HepG2 (cell line): ENCODE measurements around the gene LCN2. TPM values are rescaled to one million over a fixed set of nuclear protein-coding genes. Genes with fewer than 3 reads are reported as not detected.

Source experiments
- ARHGAP35 ChIP-seq: sonication (generic); formaldehyde crosslinking; IDR thresholded peaks from 2 replicates; pipeline ENCODE4 v1.9.0; 2022; ENCODE audit warnings: mild to moderate bottlenecking, inconsistent platforms, moderate library complexity, missing genetic modification reagents, borderline replicate concordance
- CENPX ChIP-seq: sonication (generic); formaldehyde crosslinking; IDR thresholded peaks from 2 replicates; pipeline ENCODE4 v1.9.0; 2021; ENCODE audit warnings: mild to moderate bottlenecking, missing genetic modification reagents, moderate library complexity
- HNF4A ChIP-seq: sonication (generic); formaldehyde crosslinking; IDR thresholded peaks from 2 replicates; pipeline ENCODE4 v1.4.0; 2020; ENCODE audit warnings: missing genetic modification reagents
- MNT ChIP-seq: fragments of 450-650 bp; IDR thresholded peaks from 2 replicates; pipeline ENCODE4 v1.6.1; 2016
- NKX3-1 ChIP-seq: sonication (generic); formaldehyde crosslinking; IDR thresholded peaks from 2 replicates; pipeline ENCODE4 v1.5.0; 2020; ENCODE audit warnings: missing genetic modification reagents
- SMARCC2 ChIP-seq: fragments of 450-650 bp; IDR thresholded peaks from 2 replicates; pipeline ENCODE4 v1.6.1; 2017; ENCODE audit warnings: antibody characterized with exemption, mild to moderate bottlenecking
- SNAI1 ChIP-seq: sonication (generic); formaldehyde crosslinking; IDR thresholded peaks from 2 replicates; pipeline ENCODE4 v1.5.0; 2020; ENCODE audit warnings: mild to moderate bottlenecking, missing genetic modification reagents, borderline replicate concordance
- ZIK1 ChIP-seq: sonication (generic); formaldehyde crosslinking; IDR thresholded peaks from 2 replicates; pipeline ENCODE4 v1.5.0; 2020; ENCODE audit warnings: mild to moderate bottlenecking, low read depth, missing genetic modification reagents, borderline replicate concordance
- ZNF737 ChIP-seq: sonication (generic); formaldehyde crosslinking; IDR thresholded peaks from 2 replicates; pipeline ENCODE4 v1.5.0; 2020; ENCODE audit warnings: missing genetic modification reagents, mild to moderate bottlenecking, borderline replicate concordance
- ZSCAN21 ChIP-seq: sonication (generic); formaldehyde crosslinking; IDR thresholded peaks from 2 replicates; pipeline ENCODE4 v1.8.0; 2022; ENCODE audit warnings: mild to moderate bottlenecking, missing genetic modification reagents, moderate library complexity, borderline replicate concordance
- ZSCAN25 ChIP-seq: sonication (generic); formaldehyde crosslinking; IDR thresholded peaks from 2 replicates; pipeline ENCODE4 v1.8.0; 2022; ENCODE audit warnings: mild to moderate bottlenecking, missing genetic modification reagents
- polyA plus RNA-seq, 8 experiments: library from polyadenylated mRNA; depleted of rRNA in 3 of 8; stranded (reverse) in 7 of 8; unstranded in 1 of 8; fragments of >200 nt; fragmentation: Illumina TruSeq in 4 of 8; extraction: Trizol in 4 of 8; gene quantifications; 2 replicates each; pipeline versions ENCODE4 v1.2.1 to v1.2.3, GENCODE V29; 2011 to 2016; ENCODE audit warnings: low read depth in 4 of 8, missing spikeins in 1 of 8, mixed read lengths in 1 of 8; ENCODE audit not compliant: insufficient read depth in 1 of 8
- total RNA-seq, 5 experiments: library from RNA; depleted of rRNA; stranded (reverse); fragments of >200 nt; fragmentation: Illumina TruSeq; extraction: Trizol; gene quantifications; 2 replicates each; pipeline ENCODE4 v1.2.3, GENCODE V29; 2016; ENCODE audit warnings: low read depth in 1 of 5
- TF ChIP-seq, protein P1 (sequence below): sonication (generic); formaldehyde crosslinking; IDR thresholded peaks from 2 replicates; pipeline ENCODE4 v1.4.0; 2020; ENCODE audit warnings: missing genetic modification reagents
- TF ChIP-seq, protein P2 (sequence below): sonication (generic); formaldehyde crosslinking; conservative IDR thresholded peaks from 2 replicates; pipeline ENCODE4 v1.8.0; 2022; ENCODE audit warnings: missing genetic modification reagents
- TF ChIP-seq, protein P3 (sequence below): sonication (generic); formaldehyde crosslinking; IDR thresholded peaks from 2 replicates; pipeline ENCODE4 v1.4.0; 2020; ENCODE audit warnings: missing genetic modification reagents, borderline replicate concordance
- TF ChIP-seq, protein P4 (sequence below): sonication (generic); formaldehyde crosslinking; IDR thresholded peaks from 2 replicates; pipeline ENCODE4 v1.4.0; 2020; ENCODE audit warnings: missing genetic modification reagents

LCN2 gene
- total and polyA plus RNA-seq, 2 of the 13 experiments (the other 11 are each of a cell fraction or from before 2014, with no cell fraction given): 0.38 to 1.4 TPM

DNA sequence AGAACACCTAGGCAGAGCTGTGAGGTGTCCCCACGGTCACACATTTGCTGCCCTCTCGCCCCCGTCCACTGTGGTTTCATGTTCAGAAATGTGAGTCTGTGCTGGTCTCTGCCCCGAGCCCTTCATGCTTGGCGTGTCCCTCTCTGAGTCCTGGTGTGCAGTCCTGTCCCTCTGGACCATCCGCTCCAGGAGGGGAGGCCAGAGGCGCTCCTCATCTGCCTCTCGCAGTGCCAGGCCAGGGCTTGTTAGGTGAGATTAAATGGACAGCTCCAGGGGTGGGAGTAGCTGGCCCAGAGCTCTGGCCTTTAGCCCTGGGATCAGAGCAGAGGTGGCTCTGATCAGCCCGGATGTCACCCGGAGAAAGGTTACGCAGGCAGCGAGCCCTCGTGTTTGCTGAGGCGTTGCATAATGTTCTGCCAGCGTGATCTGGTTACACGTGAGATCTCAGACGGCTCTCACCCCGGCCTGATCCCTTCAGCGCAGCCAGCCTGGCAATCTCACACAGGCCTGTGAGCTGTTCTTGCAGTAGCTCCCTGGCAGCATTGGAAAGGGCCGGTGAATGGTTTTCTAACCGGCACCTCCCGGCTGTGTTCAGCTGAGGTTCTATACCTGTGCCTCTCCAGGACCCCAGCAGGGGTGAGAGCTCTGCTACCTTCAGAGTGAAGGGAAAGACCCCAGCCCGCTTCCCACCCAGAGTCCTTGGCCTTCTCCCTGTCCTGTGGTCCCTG, 46.2 kb upstream of the LCN2 start (continued):
- peak; percentile 87 for TF ChIP-seq ZSCAN25 (CRISPR knock-in tag)
- peak; percentile 74; the same call in 1 of the 2 replicates for TF ChIP-seq ARHGAP35 (CRISPR knock-in tag)
- peak; percentile 98 for TF ChIP-seq HNF4A
- TF ChIP-seq, protein P1, sequence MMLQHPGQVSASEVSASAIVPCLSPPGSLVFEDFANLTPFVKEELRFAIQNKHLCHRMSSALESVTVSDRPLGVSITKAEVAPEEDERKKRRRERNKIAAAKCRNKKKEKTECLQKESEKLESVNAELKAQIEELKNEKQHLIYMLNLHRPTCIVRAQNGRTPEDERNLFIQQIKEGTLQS (CRISPR knock-in tag): peak; percentile 81
- TF ChIP-seq, protein P2, sequence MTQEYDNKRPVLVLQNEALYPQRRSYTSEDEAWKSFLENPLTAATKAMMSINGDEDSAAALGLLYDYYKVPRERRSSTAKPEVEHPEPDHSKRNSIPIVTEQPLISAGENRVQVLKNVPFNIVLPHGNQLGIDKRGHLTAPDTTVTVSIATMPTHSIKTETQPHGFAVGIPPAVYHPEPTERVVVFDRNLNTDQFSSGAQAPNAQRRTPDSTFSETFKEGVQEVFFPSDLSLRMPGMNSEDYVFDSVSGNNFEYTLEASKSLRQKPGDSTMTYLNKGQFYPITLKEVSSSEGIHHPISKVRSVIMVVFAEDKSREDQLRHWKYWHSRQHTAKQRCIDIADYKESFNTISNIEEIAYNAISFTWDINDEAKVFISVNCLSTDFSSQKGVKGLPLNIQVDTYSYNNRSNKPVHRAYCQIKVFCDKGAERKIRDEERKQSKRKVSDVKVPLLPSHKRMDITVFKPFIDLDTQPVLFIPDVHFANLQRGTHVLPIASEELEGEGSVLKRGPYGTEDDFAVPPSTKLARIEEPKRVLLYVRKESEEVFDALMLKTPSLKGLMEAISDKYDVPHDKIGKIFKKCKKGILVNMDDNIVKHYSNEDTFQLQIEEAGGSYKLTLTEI (CRISPR knock-in tag): no peak
- TF ChIP-seq, protein P3, sequence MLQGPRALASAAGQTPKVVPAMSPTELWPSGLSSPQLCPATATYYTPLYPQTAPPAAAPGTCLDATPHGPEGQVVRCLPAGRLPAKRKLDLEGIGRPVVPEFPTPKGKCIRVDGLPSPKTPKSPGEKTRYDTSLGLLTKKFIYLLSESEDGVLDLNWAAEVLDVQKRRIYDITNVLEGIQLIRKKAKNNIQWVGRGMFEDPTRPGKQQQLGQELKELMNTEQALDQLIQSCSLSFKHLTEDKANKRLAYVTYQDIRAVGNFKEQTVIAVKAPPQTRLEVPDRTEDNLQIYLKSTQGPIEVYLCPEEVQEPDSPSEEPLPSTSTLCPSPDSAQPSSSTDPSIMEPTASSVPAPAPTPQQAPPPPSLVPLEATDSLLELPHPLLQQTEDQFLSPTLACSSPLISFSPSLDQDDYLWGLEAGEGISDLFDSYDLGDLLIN (CRISPR knock-in tag): no peak
- peak; percentile 97 for TF ChIP-seq ZSCAN21
- 0 out of 2 replicates have a peak, but pooled peaks have one; percentile 79 for TF ChIP-seq SNAI1 (CRISPR knock-in tag)
- TF ChIP-seq, protein P4, sequence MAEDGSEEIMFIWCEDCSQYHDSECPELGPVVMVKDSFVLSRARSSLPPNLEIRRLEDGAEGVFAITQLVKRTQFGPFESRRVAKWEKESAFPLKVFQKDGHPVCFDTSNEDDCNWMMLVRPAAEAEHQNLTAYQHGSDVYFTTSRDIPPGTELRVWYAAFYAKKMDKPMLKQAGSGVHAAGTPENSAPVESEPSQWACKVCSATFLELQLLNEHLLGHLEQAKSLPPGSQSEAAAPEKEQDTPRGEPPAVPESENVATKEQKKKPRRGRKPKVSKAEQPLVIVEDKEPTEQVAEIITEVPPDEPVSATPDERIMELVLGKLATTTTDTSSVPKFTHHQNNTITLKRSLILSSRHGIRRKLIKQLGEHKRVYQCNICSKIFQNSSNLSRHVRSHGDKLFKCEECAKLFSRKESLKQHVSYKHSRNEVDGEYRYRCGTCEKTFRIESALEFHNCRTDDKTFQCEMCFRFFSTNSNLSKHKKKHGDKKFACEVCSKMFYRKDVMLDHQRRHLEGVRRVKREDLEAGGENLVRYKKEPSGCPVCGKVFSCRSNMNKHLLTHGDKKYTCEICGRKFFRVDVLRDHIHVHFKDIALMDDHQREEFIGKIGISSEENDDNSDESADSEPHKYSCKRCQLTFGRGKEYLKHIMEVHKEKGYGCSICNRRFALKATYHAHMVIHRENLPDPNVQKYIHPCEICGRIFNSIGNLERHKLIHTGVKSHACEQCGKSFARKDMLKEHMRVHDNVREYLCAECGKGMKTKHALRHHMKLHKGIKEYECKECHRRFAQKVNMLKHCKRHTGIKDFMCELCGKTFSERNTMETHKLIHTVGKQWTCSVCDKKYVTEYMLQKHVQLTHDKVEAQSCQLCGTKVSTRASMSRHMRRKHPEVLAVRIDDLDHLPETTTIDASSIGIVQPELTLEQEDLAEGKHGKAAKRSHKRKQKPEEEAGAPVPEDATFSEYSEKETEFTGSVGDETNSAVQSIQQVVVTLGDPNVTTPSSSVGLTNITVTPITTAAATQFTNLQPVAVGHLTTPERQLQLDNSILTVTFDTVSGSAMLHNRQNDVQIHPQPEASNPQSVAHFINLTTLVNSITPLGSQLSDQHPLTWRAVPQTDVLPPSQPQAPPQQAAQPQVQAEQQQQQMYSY (CRISPR knock-in tag): 0 out of 2 replicates have a peak, but pooled peaks have one; percentile 34
- no peak for TF ChIP-seq SMARCC2
- peak; percentile 86; the same call in 1 of the 2 replicates for TF ChIP-seq ZIK1 (CRISPR knock-in tag)
- TF ChIP-seq MNT: peak; percentile 81
- no peak for TF ChIP-seq CENPX (CRISPR knock-in tag)
- TF ChIP-seq NKX3-1 (CRISPR knock-in tag): peak; percentile 81; the same call in 1 of the 2 replicates
- TF ChIP-seq ZNF737 (CRISPR knock-in tag): no peak
